H9 (cell line): ENCODE data around the gene NBEAL1. TPM values are rescaled to one million over a fixed set of nuclear protein-coding genes. Genes with fewer than 3 reads are reported as not detected.

Source experiments
- DNase-seq: peaks from one replicate; pipeline ENCODE4 v3.0.0-alpha.2; 2017
- H2AFZ ChIP-seq: one replicate; pipeline ENCODE4 v1.6.1; 2013; ENCODE audit warnings: mild to moderate bottlenecking, low read length, control low read depth, moderate library complexity
- H2AK5ac ChIP-seq: 2 replicates; pipeline ENCODE4 v1.6.1; 2013; ENCODE audit warnings: low read length, control low read depth, mixed read lengths; ENCODE audit not compliant: insufficient read length
- H2BK120ac ChIP-seq: one replicate; pipeline ENCODE4 v1.6.1; 2013; ENCODE audit warnings: low read depth, mild to moderate bottlenecking, low read length, control low read depth, inconsistent platforms; ENCODE audit not compliant: poor library complexity, severe bottlenecking
- H2BK12ac ChIP-seq: 2 replicates; pipeline ENCODE4 v1.6.1; 2013; ENCODE audit warnings: low read length, control low read depth, mixed read lengths, low read depth; ENCODE audit not compliant: insufficient read length
- H2BK15ac ChIP-seq: 2 replicates; pipeline ENCODE4 v1.6.1; 2013; ENCODE audit warnings: low read depth, low read length, control low read depth
- H2BK20ac ChIP-seq: one replicate; pipeline ENCODE4 v1.6.1; 2013; ENCODE audit warnings: low read depth, mild to moderate bottlenecking, low read length, control low read depth, inconsistent platforms; ENCODE audit not compliant: poor library complexity, severe bottlenecking
- H2BK5ac ChIP-seq: 2 replicates; pipeline ENCODE4 v1.6.1; 2013; ENCODE audit warnings: low read length, control low read depth, mixed read lengths; ENCODE audit not compliant: insufficient read length
- H3K14ac ChIP-seq: 2 replicates; pipeline ENCODE4 v1.6.1; 2013; ENCODE audit warnings: low read length, control low read depth; ENCODE audit not compliant: insufficient read depth
- H3K18ac ChIP-seq: 2 replicates; pipeline ENCODE4 v1.6.1; 2013; ENCODE audit warnings: low read depth, mild to moderate bottlenecking, mixed read lengths, low read length, control low read depth; ENCODE audit not compliant: insufficient read length
- H3K23ac ChIP-seq: 2 replicates; pipeline ENCODE4 v1.6.1; 2013; ENCODE audit warnings: low read length, control low read depth, mixed read lengths, low read depth; ENCODE audit not compliant: insufficient read length
- H3K23me2 ChIP-seq: 2 replicates; pipeline ENCODE4 v1.6.1; 2013; ENCODE audit warnings: low read depth, mild to moderate bottlenecking, mixed read lengths, low read length, control low read depth; ENCODE audit not compliant: insufficient read length, poor library complexity, severe bottlenecking
- H3K27ac ChIP-seq: 2 replicates; pipeline ENCODE4 v1.5.1; 2013; ENCODE audit warnings: low read length, control low read depth, mixed read lengths, low read depth; ENCODE audit not compliant: insufficient read length
- H3K27me3 ChIP-seq: 2 replicates; pipeline ENCODE4 v1.6.1; 2013; ENCODE audit warnings: low read length, control low read depth, inconsistent platforms; ENCODE audit not compliant: insufficient read depth
- H3K4ac ChIP-seq: 2 replicates; pipeline ENCODE4 v1.6.1; 2013; ENCODE audit warnings: low read depth, mild to moderate bottlenecking, control low read depth, inconsistent platforms, low read length, moderate library complexity
- H3K4me1 ChIP-seq: 2 replicates; pipeline ENCODE4 v1.6.1; 2013; ENCODE audit warnings: low read length, control low read depth, inconsistent platforms; ENCODE audit not compliant: insufficient read depth
- H3K4me2 ChIP-seq: 2 replicates; pipeline ENCODE4 v1.6.1; 2013; ENCODE audit warnings: low read length, control low read depth, mixed read lengths; ENCODE audit not compliant: insufficient read length, insufficient read depth
- H3K56ac ChIP-seq: 2 replicates; pipeline ENCODE4 v1.6.1; 2013; ENCODE audit warnings: low read depth, mild to moderate bottlenecking, mixed read lengths, low read length, control low read depth; ENCODE audit not compliant: insufficient read length
- H3K79me1 ChIP-seq: 2 replicates; pipeline ENCODE4 v1.6.1; 2013; ENCODE audit warnings: low read depth, mild to moderate bottlenecking, moderate library complexity, low read length, control low read depth, inconsistent platforms; ENCODE audit not compliant: insufficient read depth, poor library complexity, severe bottlenecking
- H3K79me2 ChIP-seq: 2 replicates; pipeline ENCODE4 v1.6.1; 2013; ENCODE audit warnings: low read length, control low read depth, inconsistent platforms; ENCODE audit not compliant: insufficient read depth
- H3K9ac ChIP-seq: 2 replicates; pipeline ENCODE4 v1.6.1; 2013; ENCODE audit warnings: low read length, control low read depth, mixed read lengths; ENCODE audit not compliant: insufficient read length; ENCODE audit errors: extremely low read depth
- H3K9me3 ChIP-seq: one replicate; pipeline ENCODE4 v1.6.1; 2013; ENCODE audit warnings: low read depth, low read length, inconsistent platforms; ENCODE audit not compliant: control insufficient read depth
- H3T11ph ChIP-seq: one replicate; pipeline ENCODE4 v1.6.1; 2013; ENCODE audit warnings: mild to moderate bottlenecking, low read length, control low read depth, inconsistent platforms
- H4K20me1 ChIP-seq: one replicate; pipeline ENCODE4 v1.6.1; 2013; ENCODE audit not compliant: control insufficient read depth, insufficient read length, insufficient read depth
- H4K5ac ChIP-seq: 2 replicates; pipeline ENCODE4 v1.6.1; 2013; ENCODE audit warnings: low read depth, mild to moderate bottlenecking, mixed read lengths, low read length, control low read depth; ENCODE audit not compliant: insufficient read length
- H4K8ac ChIP-seq: replicated peaks from 2 replicates; pipeline ENCODE4 v1.6.1; 2013; ENCODE audit warnings: low read length, control low read depth, mixed read lengths, low read depth; ENCODE audit not compliant: insufficient read length
- H4K91ac ChIP-seq: 2 replicates; pipeline ENCODE4 v1.6.1; 2013; ENCODE audit warnings: low read depth, mild to moderate bottlenecking, moderate library complexity, mixed read lengths, low read length, control low read depth; ENCODE audit not compliant: insufficient read length
- H3K27ac Mint-ChIP-seq, 3 experiments: 2 replicates in 2 of 3; 3 replicates in 1 of 3; pipeline ENCODE4 v1.8.0; 2020 to 2021; ENCODE audit warnings: mixed read lengths in 3 of 3, mild to moderate bottlenecking in 1 of 3, moderate library complexity in 1 of 3
- H3K27me3 Mint-ChIP-seq: 2 replicates; pipeline ENCODE4 v1.8.0; 2021; ENCODE audit warnings: low read depth, mild to moderate bottlenecking, moderate library complexity, mixed read lengths
- H3K36me3 Mint-ChIP-seq, 3 experiments: 2 replicates in 2 of 3; 3 replicates in 1 of 3; pipeline ENCODE4 v1.8.0; 2020 to 2021; ENCODE audit warnings: low read depth in 3 of 3, mixed read lengths in 3 of 3; ENCODE audit not compliant: insufficient read depth in 1 of 3
- H3K4me1 Mint-ChIP-seq, 2 experiments: 2 replicates each; pipeline ENCODE4 v1.8.0; 2020; ENCODE audit warnings: mixed read lengths in 2 of 2
- H3K4me3 Mint-ChIP-seq, 2 experiments: 2 replicates in 1 of 2; 3 replicates in 1 of 2; pipeline ENCODE4 v1.8.0; 2020 to 2021; ENCODE audit warnings: mild to moderate bottlenecking in 2 of 2, mixed read lengths in 2 of 2, moderate library complexity in 1 of 2
- H3K9me3 Mint-ChIP-seq, 2 experiments: 2 replicates in 1 of 2; 3 replicates in 1 of 2; pipeline ENCODE4 v1.8.0; 2020; ENCODE audit warnings: mild to moderate bottlenecking in 2 of 2, mixed read lengths in 2 of 2, moderate library complexity in 1 of 2
- CTCF ChIP-seq: fragments of 200-600 bp; sonication (generic); conservative IDR thresholded peaks from 3 replicates; pipeline ENCODE4 v1.8.0; 2021; ENCODE audit warnings: antibody characterized with exemption, mild to moderate bottlenecking
- total RNA-seq: library from RNA; stranded (reverse); gene quantifications from 2 replicates; pipeline ENCODE4 v1.2.1, GENCODE V29; 2021

Gene NBEAL1
- total RNA-seq, 1 experiment from 2014 or later = 10.1 TPM

GRCh38 chr2:203104273-203104672, 89.6 kb downstream of the NBEAL1 start:
- no peaks in the 10 kb centered on the region for H3K9me3 ChIP-seq
- H4K8ac ChIP-seq = no peak overlapping the region
- H3K27me3 ChIP-seq = no peaks in the 10 kb centered on the region
- H3K4me1 ChIP-seq = no peaks in the 10 kb centered on the region
- Mint-ChIP-seq H3K27me3 (no peaks in the 10 kb centered on the region), H3K27ac (no peak overlapping the region), H3K4me1 (no peaks in the 10 kb centered on the region), H3K9me3 (peaks cover 12 to 13% of the 10 kb centered on the region in 2 experiments), H3K36me3 (peaks cover 20 to 35% (median 32%) of the 10 kb centered on the region in 3 experiments), H3K4me3 (no peak overlapping the region)
- H3K9ac ChIP-seq = no peak overlapping the region
- H3K79me2 ChIP-seq = no peaks in the 10 kb centered on the region
- H2BK20ac ChIP-seq = no peak overlapping the region
- H3K27ac ChIP-seq = no peak overlapping the region
- H3K4ac ChIP-seq = no peak overlapping the region
- H2BK12ac ChIP-seq = no peak overlapping the region
- no peak overlapping the region for H4K5ac ChIP-seq
- no peak overlapping the region for H2BK5ac ChIP-seq
- no peak for TF ChIP-seq CTCF
- no peak overlapping the region for H2AFZ ChIP-seq
- no peaks in the 10 kb centered on the region for H3K23me2 ChIP-seq
- no peak overlapping the region for H3K14ac ChIP-seq
- no peak overlapping the region for H3K23ac ChIP-seq
- no peak overlapping the region for H2AK5ac ChIP-seq
- no peak overlapping the region for H2BK120ac ChIP-seq
- H3K4me2 ChIP-seq = no peak overlapping the region
- DNase-seq = no peak
- H3K18ac ChIP-seq = no peak overlapping the region
- H3T11ph ChIP-seq = no peak overlapping the region
- H2BK15ac ChIP-seq = no peak overlapping the region
- no peak overlapping the region for H4K91ac ChIP-seq
- H4K20me1 ChIP-seq = no peaks in the 10 kb centered on the region
- H3K79me1 ChIP-seq = no peaks in the 10 kb centered on the region
- no peak overlapping the region for H3K56ac ChIP-seq
